SKM-1 (cell line): ENCODE measurements around the gene FATE1.

Experiments used
- DNase-seq: peaks from one replicate; lab custom pipeline; 2025; ENCODE audit not compliant: unreplicated experiment; lab: John Stamatoyannopoulos, UW

Gene FATE1

DNA sequence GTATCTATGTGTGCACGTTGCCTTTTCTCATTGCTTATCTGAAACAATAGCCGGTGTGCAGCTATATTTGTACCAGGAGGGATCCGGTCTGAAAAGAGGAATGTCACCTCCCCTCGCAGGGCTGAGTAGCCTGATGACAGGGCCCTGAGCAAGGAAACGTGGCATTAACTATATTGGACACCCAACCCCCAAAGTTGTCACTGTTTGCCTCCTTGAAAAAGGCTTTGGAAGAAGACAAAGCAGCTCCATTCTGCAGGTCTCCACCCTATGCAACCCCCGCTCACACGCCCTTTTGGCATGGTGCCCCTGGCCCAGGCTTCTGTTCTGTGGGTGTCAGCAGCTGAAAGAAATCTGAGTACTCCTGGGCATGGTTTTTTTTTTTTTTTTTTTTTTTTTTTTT is 12.3 kb upstream of the FATE1 start:
- DNase-seq: no peak

DNA sequence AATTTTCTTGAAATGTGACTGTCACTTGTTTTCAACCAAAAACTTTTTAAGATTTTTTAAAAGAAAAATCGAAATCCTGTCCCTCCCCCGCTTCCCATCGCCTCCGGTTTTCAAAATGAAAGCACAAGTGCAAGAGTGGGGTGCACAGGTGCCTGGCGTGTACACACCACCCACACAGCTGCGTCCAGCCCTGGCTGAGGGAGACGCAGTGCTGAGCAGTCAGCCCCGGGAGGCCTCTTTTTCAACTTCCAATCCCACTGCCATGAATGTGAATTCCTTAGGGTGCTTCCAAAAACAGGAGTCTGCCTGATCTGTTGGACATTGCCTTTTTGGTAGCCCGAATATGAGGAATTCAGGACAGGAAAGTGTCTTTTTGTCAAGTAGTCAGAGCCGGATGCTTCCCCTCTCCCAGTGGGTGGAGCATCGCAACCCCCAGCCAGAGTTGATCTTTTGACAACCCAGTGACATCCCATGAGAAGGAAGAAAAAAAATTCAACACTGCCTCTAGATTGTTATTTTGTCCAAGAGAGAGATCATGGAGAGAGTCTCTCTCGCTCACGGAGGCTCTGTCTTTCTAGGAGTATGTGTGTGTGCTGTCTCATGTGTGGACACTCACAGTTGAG is 11.7 kb upstream of the FATE1 start:
- DNase-seq: no peak

- no peak for DNase-seq
These were observed 7.0 kb upstream of the FATE1 start for GRCh38 chrX:151708821-151709220.

- DNase-seq: no peak
These were observed 5.4 kb upstream of the FATE1 start for GRCh38 chrX:151710457-151710856.

GRCh38 chrX:151711154-151711553 is 4.7 kb upstream of the FATE1 start:
- DNase-seq: no peak

DNA sequence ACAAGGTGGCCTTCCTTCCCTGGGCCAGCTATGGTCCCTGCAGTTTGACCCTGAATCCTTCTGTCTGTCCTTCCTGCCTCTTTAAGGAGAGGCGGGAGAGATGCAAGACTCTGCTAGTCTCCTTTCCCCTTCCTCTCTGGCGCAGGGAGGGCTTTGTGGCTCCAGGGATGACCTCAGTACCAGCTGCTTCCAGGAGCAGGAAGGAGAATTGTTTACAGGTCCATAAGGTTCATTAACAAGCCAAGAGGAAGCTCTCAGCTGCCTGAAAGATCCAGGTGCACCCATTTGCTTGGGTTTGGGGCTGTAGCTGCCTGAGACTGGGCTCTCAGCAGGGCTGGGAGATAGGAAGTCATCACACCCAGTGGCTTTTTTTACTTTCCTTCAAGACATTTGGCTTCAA is 4.0 kb upstream of the FATE1 start:
- DNase-seq: no peak

DNA sequence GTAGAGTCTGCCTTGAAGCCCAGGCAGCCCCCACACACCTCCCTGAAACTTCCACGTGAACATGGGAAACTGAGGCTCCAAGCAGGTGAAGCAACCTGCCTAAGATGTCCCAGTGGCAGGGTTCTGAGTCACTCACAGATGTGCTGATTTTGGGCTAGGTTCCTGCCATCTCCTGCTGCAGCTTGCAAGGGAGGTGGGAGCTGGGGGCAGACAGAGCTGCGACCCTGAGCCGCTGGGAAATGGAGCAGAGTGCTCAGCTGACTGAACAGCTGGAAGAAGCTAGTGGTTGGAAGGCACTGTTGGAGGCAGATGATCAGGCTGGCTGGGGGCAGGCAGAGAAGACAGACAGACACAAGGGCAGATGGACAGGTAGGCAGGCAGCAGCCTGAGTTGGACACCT is 3.6 kb upstream of the FATE1 start:
- no peak for DNase-seq

DNA sequence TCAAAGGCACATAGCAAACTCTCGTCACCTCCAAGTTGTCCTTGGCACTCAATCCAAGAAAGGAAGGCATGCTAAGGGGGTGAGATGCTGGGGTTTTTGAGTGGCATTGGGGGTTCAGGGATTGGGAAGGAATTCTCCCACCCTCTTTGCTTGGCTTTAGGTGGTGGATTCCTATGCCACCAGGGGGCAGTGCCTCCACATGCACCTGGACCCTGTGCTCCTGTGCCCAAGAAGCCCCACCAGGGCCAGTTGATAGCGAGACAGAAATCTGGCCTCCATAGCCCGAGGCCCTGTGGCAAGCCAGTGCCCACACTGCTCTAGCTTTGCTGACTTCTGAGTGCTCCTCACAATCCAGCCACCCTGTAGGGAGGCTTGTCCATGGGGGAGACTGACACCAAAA is 2.0 kb upstream of the FATE1 start:
- DNase-seq: no peak

- DNase-seq: no peak
These were observed 1.5 kb upstream of the FATE1 start for GRCh38 chrX:151714362-151714761.

DNA sequence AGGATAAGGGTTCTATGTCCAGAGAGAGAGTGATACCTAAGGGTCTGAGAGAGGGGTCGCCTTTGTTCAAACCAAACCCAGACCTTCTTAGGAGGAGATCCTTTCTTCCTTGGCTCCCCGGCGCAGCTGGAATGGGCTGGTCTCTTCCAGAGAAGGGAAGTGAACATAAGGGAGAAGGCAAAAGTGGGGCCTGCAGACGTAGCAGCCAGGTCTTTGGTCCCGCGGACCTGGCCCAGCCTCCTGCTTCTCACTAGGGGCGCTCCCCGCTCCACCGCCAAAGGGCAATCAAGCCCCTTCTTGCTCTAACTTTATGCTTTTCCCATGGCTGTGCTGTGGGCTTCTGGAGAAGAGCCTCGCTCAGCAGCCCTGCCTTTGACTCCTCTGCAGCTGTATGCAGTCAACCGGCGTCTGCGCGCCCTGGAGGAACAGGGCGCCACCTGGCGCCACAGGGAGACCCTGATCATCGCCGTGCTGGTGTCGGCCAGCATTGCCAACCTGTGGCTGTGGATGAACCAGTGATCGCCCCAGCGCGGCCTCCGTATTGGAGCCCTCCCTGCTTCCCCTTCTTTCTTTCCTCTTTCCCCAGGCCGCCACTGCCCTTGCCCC is 6.5 kb downstream of the FATE1 start:
- DNase-seq: no peak

DNA sequence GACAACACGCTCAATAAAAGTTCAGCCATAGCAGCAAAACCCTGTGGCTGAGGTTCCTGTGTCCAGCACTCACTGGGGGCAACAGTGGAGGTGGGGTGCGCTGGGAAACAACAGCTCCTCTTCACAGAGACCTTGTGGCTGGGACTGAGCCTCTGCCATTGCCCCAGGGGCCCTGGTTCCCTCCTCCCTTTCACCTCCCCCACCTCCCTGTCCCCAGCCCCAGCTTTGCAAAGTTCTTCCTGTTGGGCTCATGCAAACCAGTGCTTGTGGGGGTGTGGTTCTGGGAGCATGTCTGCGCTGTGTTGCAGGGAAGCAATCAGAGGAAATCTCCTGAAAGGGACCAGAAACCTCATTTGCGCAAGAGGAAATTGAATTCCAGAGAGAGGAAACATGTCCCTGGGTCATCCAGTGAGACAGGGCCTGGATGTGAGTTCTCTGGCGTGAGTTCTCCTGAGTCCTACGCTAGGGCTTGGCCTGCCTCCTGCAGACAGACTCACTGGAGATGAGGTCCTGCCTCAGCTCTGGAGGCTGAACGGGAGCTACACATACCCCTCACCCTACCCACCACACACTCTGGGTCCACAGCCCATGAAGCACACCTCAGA is 7.4 kb downstream of the FATE1 start:
- peak; percentile 4 for DNase-seq

- no peak for DNase-seq
These were observed 8.9 kb downstream of the FATE1 start for GRCh38 chrX:151724563-151725337.

DNA sequence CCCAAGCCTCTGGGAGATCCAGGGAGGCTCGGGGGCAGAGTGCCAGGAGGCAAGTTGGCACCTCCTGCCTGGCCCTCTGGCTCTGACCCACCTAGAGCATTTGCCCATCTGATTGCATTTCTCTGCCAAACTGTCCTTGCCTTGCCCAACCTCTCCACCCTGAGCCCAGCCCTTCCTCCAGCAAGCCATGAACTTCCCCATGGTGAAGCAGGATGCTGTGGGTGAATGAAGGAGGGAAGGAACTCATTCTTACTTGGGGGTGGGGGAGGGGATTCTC is 9.4 kb downstream of the FATE1 start:
- peak; percentile 4 for DNase-seq

DNA sequence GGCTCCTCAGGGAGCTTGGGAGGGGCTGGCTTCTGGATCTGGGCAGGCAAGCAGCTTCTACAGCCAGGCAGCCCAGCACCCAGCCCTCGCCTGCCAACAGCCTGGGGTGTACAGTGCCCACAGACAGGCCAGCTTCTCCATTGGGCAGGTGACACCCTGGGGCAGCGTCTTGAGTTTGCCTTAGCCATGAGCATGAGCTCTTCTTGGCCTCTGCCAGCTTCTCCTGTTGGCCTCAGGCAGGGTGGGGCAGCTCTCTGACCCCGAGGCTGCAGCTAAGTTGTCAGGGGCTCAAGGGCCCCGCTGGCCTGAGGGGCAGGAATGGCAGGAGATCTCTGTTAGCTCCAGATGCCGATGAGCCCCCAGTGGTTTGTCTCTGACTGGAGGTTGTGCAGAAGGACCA is 10.9 kb downstream of the FATE1 start:
- DNase-seq: no peak

DNA sequence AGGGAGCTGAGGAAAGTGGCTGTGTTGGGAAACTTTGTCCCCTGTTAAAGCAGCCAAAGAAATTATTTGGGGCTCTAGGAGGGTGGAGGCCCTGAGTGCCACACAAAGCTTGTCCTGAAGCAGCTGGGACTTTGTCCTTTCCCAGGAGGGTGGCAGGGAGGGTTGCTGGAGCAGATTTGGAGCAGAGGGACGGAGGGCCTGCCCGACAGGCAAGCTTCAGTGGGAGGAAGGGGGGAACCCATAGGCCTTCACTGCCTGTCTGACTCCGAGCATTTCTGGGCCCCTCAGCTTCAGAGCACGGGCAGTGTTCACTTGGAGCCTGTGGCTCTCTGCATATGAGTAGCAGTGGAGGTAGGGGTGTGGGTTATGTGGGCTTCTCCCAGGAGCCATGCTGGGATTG is 11.5 kb downstream of the FATE1 start:
- no peak for DNase-seq

GRCh38 chrX:151729056-151729725 is 13.4 kb downstream of the FATE1 start:
- no peak for DNase-seq

GRCh38 chrX:151734446-151734845 is 18.6 kb downstream of the FATE1 start, which contains the start of gene CNGA2:
Gene CNGA2 (plus strand): TSS chrX:151734746. CDS start chrX:151738484, 3,738 bp downstream.
- no peak for DNase-seq

DNA sequence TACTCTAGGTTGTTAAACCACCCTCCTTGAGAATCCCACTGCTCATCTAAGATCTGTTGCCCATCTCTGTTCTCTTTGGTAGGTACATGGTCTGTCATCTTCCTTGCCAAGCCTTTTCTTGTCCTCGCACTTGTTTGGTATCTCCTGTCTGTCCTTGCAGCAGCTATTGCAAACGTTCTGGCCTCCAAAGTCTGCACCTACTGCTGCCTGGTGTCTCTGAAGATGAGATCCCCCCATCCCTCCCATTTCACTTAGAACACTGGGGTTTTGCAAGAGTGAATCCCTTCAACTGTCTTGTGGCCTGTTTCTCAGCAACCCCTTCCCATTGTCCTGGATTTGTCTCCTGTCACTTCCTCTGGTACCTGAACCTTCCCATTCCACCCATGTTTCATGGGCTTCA is 19.4 kb downstream of the FATE1 start:
- DNase-seq: no peak

- no peak for DNase-seq
These were observed 20.9 kb downstream of the FATE1 start for GRCh38 chrX:151736685-151737084.

- no peak for DNase-seq
These were observed 21.7 kb downstream of the FATE1 start for GRCh38 chrX:151737494-151737893.

DNA sequence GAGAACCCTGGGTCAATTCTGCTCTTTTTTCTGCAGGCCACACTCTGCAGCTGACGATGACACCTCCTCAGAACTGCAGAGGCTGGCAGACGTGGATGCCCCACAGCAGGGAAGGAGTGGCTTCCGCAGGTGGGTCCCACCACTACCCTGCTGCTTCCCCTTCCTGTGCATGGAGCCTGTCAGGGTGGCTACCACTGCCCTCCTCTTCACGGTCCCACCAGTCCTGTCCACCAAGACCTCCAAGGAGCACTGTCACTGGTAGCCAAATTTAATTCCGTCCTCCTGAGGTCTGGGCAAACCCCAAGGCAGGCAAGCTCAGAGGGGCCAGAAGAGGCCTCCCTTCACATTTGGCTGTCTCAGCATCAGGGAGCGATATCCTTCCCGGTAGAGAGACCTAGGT is 22.9 kb downstream of the FATE1 start:
- DNase-seq: no peak

DNA sequence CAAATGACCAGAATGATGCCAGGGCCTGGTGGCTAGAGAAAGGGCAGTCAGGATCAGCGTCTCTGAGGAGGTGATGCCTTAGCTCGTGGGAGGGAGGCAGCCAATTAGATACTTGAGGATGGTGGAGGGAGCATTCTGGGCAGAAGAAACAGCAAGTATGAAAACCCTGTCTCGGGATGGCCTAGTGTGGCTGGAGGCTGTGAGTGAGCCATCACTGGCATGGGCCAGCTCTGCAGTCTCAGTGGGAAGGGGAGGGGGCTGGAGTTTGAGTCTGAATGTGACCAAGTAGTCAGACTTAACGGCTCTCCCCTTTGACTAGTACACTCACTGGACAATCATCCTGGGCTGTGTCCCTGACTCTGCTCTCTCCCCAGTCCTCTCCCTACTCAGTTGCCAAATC is 25.8 kb downstream of the FATE1 start:
- DNase-seq: no peak
